B cell (primary cell): ENCODE results near the gene LCOR. TPM values are rescaled to one million over a fixed set of nuclear protein-coding genes. Genes with fewer than 3 reads are reported as not detected.

ENCODE experiments used
- ATAC-seq: fragments of 200-7000 bp; cut with Tn5 transposase; one replicate; pipeline ENCODE4 v1.10.0; 2021; ENCODE audit warnings: low read depth, mild to moderate bottlenecking, moderate number of reproducible peaks, moderate library complexity
- CTCF ChIA-PET: fragments of 350-600 bp; sonication (Branson Sonifier 250); formaldehyde crosslinking; loops from one replicate; lab custom pipeline; 2021; ENCODE audit warnings: antibody characterized with exemption, inconsistent platforms; lab: Charles Lee
- POLR2A ChIA-PET: fragments of 350-600 bp; sonication (Branson Sonifier 250); formaldehyde crosslinking; loops from one replicate; lab custom pipeline; 2021; ENCODE audit warnings: antibody characterized with exemption; lab: Charles Lee
- DNase-seq: peaks from one replicate; pipeline ENCODE4 v3.0.0; 2013
- H2AFZ ChIP-seq: 2 replicates; pipeline ENCODE4 v1.6.1; 2012; ENCODE audit warnings: mild to moderate bottlenecking, low read depth, low read length; ENCODE audit not compliant: insufficient read depth, poor library complexity, severe bottlenecking
- H3K27ac ChIP-seq, 2 donors: 1 replicate in 1 of 2; 2 replicates in 1 of 2; pipeline ENCODE4 v1.5.1; 2012 to 2013; ENCODE audit warnings: low read length in 2 of 2, mild to moderate bottlenecking in 2 of 2, moderate library complexity in 1 of 2
- H3K27me3 ChIP-seq, 4 experiments: fragments of 200-600 bp in 1 of 4; sonication (generic) in 1 of 4; replicated peaks in 1 of 4; 1 replicate in 2 of 4; 2 replicates in 2 of 4; pipeline versions ENCODE4 v1.6.1 to v1.7.0; 2013 to 2016; ENCODE audit warnings: low read length in 3 of 4, mild to moderate bottlenecking in 2 of 4, mixed read lengths in 1 of 4, moderate library complexity in 1 of 4; ENCODE audit not compliant: insufficient read depth in 4 of 4, control insufficient read depth in 3 of 4; ENCODE audit errors: control extremely low read depth in 1 of 4
- H3K36me3 ChIP-seq, 2 experiments: replicated peaks in 1 of 2; 1 replicate in 1 of 2; 2 replicates in 1 of 2; pipeline versions ENCODE4 v1.6.1 to v1.7.1; 2013; ENCODE audit warnings: low read length in 1 of 2; ENCODE audit not compliant: insufficient read depth in 2 of 2, control insufficient read depth in 1 of 2; ENCODE audit errors: control extremely low read depth in 1 of 2, extremely low read depth in 1 of 2
- H3K4me1 ChIP-seq, 2 donors: fragments of 200-600 bp in 1 of 2; sonication (generic) in 1 of 2; 1 replicate in 1 of 2; 2 replicates in 1 of 2; pipeline versions ENCODE4 v1.5.1 to v1.6.1; 2013 to 2017; ENCODE audit warnings: low read length in 2 of 2; ENCODE audit not compliant: control insufficient read depth in 2 of 2, insufficient read depth in 2 of 2
- H3K4me2 ChIP-seq: replicated peaks from 2 replicates; pipeline ENCODE3; 2012; ENCODE audit warnings: mild to moderate bottlenecking, low read depth, low read length; ENCODE audit not compliant: poor library complexity, severe bottlenecking
- H3K4me3 ChIP-seq, 5 experiments: fragments of 200-600 bp in 1 of 5; sonication (generic) in 1 of 5; 1 replicate in 3 of 5; 2 replicates in 2 of 5; pipeline versions ENCODE4 v1.5.1 to v1.7.0; 2011 to 2016; ENCODE audit warnings: low read length in 4 of 5, mild to moderate bottlenecking in 4 of 5, low read depth in 2 of 5, control low read depth in 1 of 5, moderate library complexity in 1 of 5; ENCODE audit not compliant: insufficient read depth in 1 of 5; ENCODE audit errors: control extremely low read depth in 1 of 5, extremely low read depth in 1 of 5
- H3K79me2 ChIP-seq: fragments of 200-600 bp; sonication (generic); one replicate; pipeline ENCODE4 v1.6.0; 2016; ENCODE audit warnings: low read length; ENCODE audit not compliant: control insufficient read depth, insufficient read depth
- H3K9ac ChIP-seq: fragments of 200-600 bp; sonication (generic); 2 replicates; pipeline ENCODE4 v1.6.1; 2017; ENCODE audit warnings: mild to moderate bottlenecking, low read length, moderate library complexity
- H3K9me3 ChIP-seq, 3 donors: one replicate each; pipeline versions ENCODE4 v1.6.1 to v1.7.1; 2013; ENCODE audit warnings: low read length in 2 of 3; ENCODE audit not compliant: control insufficient read depth in 2 of 3, insufficient read depth in 1 of 3; ENCODE audit errors: control extremely low read depth in 1 of 3
- H4K20me1 ChIP-seq: 2 replicates; pipeline ENCODE4 v1.6.0; 2012; ENCODE audit warnings: mild to moderate bottlenecking, low read length; ENCODE audit not compliant: insufficient read depth, control insufficient read depth, poor library complexity, severe bottlenecking
- H3K27ac Mint-ChIP-seq: one replicate; pipeline ENCODE4 v1.8.0; 2021; ENCODE audit warnings: mixed read lengths
- H3K27me3 Mint-ChIP-seq: one replicate; pipeline ENCODE4 v1.8.0; 2021; ENCODE audit warnings: mixed read lengths
- H3K4me1 Mint-ChIP-seq: one replicate; pipeline ENCODE4 v1.8.0; 2021; ENCODE audit warnings: mixed read lengths
- H3K4me3 Mint-ChIP-seq: one replicate; pipeline ENCODE4 v1.8.0; 2021; ENCODE audit warnings: mixed read lengths
- H3K9me3 Mint-ChIP-seq: one replicate; pipeline ENCODE4 v1.8.0; 2022; ENCODE audit warnings: mixed read lengths; ENCODE audit not compliant: insufficient read depth
- EZH2 ChIP-seq: IDR thresholded peaks from 2 replicates; pipeline ENCODE4 v1.6.1; 2012; ENCODE audit warnings: borderline replicate concordance, low read depth, mild to moderate bottlenecking, moderate library complexity, low read length; ENCODE audit not compliant: insufficient read depth, poor library complexity, severe bottlenecking
- WGBS: methylation state at CpG from one replicate; pipeline ENCODE4 v1.1.5; 2013; ENCODE audit warnings: missing lambda C conversion rate; ENCODE audit not compliant: insufficient coverage; 5-methylcytosine and 5-hydroxymethylcytosine counted together
- intact Hi-C: fragments of 100-400 bp; cut with micrococcal nuclease; formaldehyde crosslinking; loops from one replicate; pipeline ENCODE4 v1.10.0; 2022
- polyA plus RNA-seq: library from polyadenylated mRNA; depleted of rRNA; stranded (reverse); fragments of >200 nt; gene quantifications from 2 replicates; pipeline ENCODE4 v1.2.3, GENCODE V29; 2012
- total RNA-seq, 2 donors: library from RNA; stranded (reverse); fragments of 120-200 nt in 1 of 2; gene quantifications; 1 replicate in 1 of 2; 2 replicates in 1 of 2; pipeline versions ENCODE4 v1.2.3 to v1.2.4, GENCODE V29; 2013 to 2022
- TF ChIP-seq, protein P1 (sequence below): fragments of 200-600 bp; IDR thresholded peaks from one replicate; pipeline ENCODE4 v1.8.0; 2022; ENCODE audit warnings: antibody characterized with exemption, mild to moderate bottlenecking

LCOR gene
- total and polyA plus RNA-seq, 2 donors (not counting 1 experiment from before 2014, with no cell fraction given): 5.1 to 70.0 TPM

DNA sequence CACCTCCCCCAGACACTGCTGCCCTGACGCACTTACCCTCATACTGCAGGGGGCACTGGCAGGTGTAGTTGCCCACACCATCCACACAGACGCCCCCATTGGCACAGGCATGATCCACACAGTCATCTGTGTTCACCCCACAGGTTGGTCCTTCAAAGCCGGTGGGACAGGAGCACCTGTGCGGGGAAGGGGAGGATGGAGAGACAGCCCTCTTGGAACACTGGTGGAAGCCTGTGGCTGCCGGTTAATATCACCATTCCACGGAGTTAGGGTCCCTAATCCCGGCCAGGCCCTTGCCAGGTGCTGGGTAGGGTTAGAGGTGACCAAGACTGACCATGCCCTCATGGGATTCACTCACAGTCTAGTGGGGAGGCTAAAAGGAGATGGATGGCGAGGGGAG lies 181.9 kb downstream of the LCOR start:
- H3K4me3 ChIP-seq: no peak overlapping the region
- WGBS: 95% methylated on average over 8 of the region's 8 CpGs
- H2AFZ ChIP-seq: no peak overlapping the region
- H3K79me2 ChIP-seq: no peaks in the 10 kb centered on the region
- H3K4me1 ChIP-seq: peaks cover 4 to 12% of the 10 kb centered on the region in 2 donors
- peaks cover 7% of the 10 kb centered on the region for H3K27me3 Mint-ChIP-seq
- H3K9me3 ChIP-seq: peaks cover 0 to under 1% (median 0%) of the 10 kb centered on the region in 3 donors
- ATAC-seq: no peak
- no peak overlapping the region for H3K27ac ChIP-seq
- peaks cover 11% of the 10 kb centered on the region for H3K4me1 Mint-ChIP-seq
- POLR2A ChIA-PET: no interaction called here
- no peak for TF ChIP-seq EZH2
- TF ChIP-seq, protein P1, sequence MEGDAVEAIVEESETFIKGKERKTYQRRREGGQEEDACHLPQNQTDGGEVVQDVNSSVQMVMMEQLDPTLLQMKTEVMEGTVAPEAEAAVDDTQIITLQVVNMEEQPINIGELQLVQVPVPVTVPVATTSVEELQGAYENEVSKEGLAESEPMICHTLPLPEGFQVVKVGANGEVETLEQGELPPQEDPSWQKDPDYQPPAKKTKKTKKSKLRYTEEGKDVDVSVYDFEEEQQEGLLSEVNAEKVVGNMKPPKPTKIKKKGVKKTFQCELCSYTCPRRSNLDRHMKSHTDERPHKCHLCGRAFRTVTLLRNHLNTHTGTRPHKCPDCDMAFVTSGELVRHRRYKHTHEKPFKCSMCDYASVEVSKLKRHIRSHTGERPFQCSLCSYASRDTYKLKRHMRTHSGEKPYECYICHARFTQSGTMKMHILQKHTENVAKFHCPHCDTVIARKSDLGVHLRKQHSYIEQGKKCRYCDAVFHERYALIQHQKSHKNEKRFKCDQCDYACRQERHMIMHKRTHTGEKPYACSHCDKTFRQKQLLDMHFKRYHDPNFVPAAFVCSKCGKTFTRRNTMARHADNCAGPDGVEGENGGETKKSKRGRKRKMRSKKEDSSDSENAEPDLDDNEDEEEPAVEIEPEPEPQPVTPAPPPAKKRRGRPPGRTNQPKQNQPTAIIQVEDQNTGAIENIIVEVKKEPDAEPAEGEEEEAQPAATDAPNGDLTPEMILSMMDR: no peak
- no peaks in the 10 kb centered on the region for H3K27me3 ChIP-seq
- CTCF ChIA-PET: no interaction called here
- no peak overlapping the region for H3K27ac Mint-ChIP-seq
- DNase-seq: no peak
- H3K4me2 ChIP-seq: no peak overlapping the region
- no peaks in the 10 kb centered on the region for H3K36me3 ChIP-seq
- H3K9ac ChIP-seq: no peak overlapping the region
- H3K9me3 Mint-ChIP-seq: no peaks in the 10 kb centered on the region
- H3K4me3 Mint-ChIP-seq: no peak overlapping the region
- no peaks in the 10 kb centered on the region for H4K20me1 ChIP-seq
- intact Hi-C loops: no loop called here

GRCh38 chr10:97015240-97015639 lies 183.1 kb downstream of the LCOR start:
- no peaks in the 10 kb centered on the region for H3K36me3 ChIP-seq
- no peaks in the 10 kb centered on the region for H3K79me2 ChIP-seq
- no peaks in the 10 kb centered on the region for H4K20me1 ChIP-seq
- no peaks in the 10 kb centered on the region for H3K27me3 ChIP-seq
- TF ChIP-seq EZH2: no peak
- TF ChIP-seq, protein P1: no peak
- POLR2A ChIA-PET: no interaction called here
- no peak overlapping the region for H3K4me3 Mint-ChIP-seq
- DNase-seq (no peak), ATAC-seq (no peak)
- H3K4me2 ChIP-seq: no peak overlapping the region
- no peaks in the 10 kb centered on the region for H3K9me3 ChIP-seq
- intact Hi-C loops: no loop called here
- CTCF ChIA-PET: no interaction called here
- no peak overlapping the region for H2AFZ ChIP-seq
- H3K4me1 ChIP-seq: peaks cover 4 to 12% of the 10 kb centered on the region in 2 donors
- WGBS: no CpG with 5 or more reads among the region's 1 CpG
- no peak overlapping the region for H3K9ac ChIP-seq
- peaks cover 7% of the 10 kb centered on the region for H3K27me3 Mint-ChIP-seq
- H3K4me3 ChIP-seq: no peak overlapping the region
- H3K27ac Mint-ChIP-seq: no peak overlapping the region
- H3K27ac ChIP-seq: no peak overlapping the region
- no peaks in the 10 kb centered on the region for H3K9me3 Mint-ChIP-seq
- peaks cover 9% of the 10 kb centered on the region for H3K4me1 Mint-ChIP-seq
